ENCODE data around the gene TMEM184B. TPM values are rescaled to one million over a fixed set of nuclear protein-coding genes. Genes with fewer than 3 reads are reported as not detected.

Gene TMEM184B
- total RNA-seq, 1 donor from 2014 or later: 88.0 TPM

DNA sequence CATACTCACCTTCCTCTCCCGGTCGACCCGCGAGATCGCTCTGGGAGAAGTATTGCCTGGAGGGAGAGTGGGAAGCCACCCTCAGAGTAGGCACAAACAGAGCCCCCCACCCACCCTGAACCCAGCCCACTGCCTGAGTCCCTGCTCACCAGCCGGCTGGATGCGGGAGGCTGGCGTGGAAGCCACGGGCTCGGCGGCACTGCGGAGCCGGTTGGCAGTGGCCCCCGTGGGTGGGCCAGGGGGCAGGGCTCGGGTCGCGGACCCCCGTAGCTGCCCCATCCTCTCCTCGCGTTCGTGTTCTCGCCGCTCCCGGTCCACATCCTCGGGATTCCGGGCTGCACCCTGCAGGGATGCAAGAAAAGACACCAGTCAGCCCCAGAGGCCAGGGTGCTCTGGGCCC is 21.4 kb upstream of the TMEM184B start:
- H3K4me1 Mint-ChIP-seq (ENCODE audit: unreplicated experiment): no peaks in the 10 kb centered on the region
- no peak for DNase-seq (ENCODE audit: extremely low spot score, unreplicated experiment)
- H3K27me3 Mint-ChIP-seq (ENCODE audit: unreplicated experiment): no peaks in the 10 kb centered on the region
- H3K36me3 Mint-ChIP-seq (ENCODE audit: unreplicated experiment): peaks cover 40% of the 10 kb centered on the region
- H3K4me3 Mint-ChIP-seq (ENCODE audit: unreplicated experiment): no peak overlapping the region
- no peaks in the 10 kb centered on the region for H3K9me3 Mint-ChIP-seq (ENCODE audit: unreplicated experiment)
- TF ChIP-seq, protein P1, sequence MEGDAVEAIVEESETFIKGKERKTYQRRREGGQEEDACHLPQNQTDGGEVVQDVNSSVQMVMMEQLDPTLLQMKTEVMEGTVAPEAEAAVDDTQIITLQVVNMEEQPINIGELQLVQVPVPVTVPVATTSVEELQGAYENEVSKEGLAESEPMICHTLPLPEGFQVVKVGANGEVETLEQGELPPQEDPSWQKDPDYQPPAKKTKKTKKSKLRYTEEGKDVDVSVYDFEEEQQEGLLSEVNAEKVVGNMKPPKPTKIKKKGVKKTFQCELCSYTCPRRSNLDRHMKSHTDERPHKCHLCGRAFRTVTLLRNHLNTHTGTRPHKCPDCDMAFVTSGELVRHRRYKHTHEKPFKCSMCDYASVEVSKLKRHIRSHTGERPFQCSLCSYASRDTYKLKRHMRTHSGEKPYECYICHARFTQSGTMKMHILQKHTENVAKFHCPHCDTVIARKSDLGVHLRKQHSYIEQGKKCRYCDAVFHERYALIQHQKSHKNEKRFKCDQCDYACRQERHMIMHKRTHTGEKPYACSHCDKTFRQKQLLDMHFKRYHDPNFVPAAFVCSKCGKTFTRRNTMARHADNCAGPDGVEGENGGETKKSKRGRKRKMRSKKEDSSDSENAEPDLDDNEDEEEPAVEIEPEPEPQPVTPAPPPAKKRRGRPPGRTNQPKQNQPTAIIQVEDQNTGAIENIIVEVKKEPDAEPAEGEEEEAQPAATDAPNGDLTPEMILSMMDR (IDR thresholded peaks at IDR 0.05): no peak
- H3K27ac Mint-ChIP-seq (ENCODE audit: unreplicated experiment): no peak overlapping the region

DNA sequence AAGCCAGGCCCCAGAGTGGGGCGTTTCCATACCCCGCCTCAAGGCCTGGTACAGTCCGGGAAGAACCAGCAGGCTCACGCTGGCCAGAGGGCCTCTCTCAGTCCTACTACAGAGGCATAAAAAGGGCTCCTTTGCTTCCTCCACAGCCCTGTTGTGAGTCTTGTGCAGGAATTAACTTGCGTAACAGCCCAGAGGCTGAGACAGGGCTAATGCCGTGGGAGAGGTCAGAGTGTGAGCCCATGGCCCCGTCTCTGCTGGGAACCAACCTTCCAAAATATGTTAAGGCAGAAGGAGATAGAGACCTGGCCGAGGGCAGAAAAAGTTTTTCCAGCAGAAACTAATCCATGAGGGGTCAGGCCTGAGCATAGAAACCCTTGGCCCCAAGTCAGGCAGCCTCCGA is 19.9 kb upstream of the TMEM184B start:
- no peak for DNase-seq (ENCODE audit: extremely low spot score, unreplicated experiment)
- Mint-ChIP-seq H3K9me3 (ENCODE audit: unreplicated experiment) (no peaks in the 10 kb centered on the region), H3K36me3 (ENCODE audit: unreplicated experiment) (peaks cover 36% of the 10 kb centered on the region), H3K4me1 (ENCODE audit: unreplicated experiment) (no peaks in the 10 kb centered on the region), H3K27ac (ENCODE audit: unreplicated experiment) (no peak overlapping the region), H3K27me3 (ENCODE audit: unreplicated experiment) (no peaks in the 10 kb centered on the region), H3K4me3 (ENCODE audit: unreplicated experiment) (no peak overlapping the region)
- TF ChIP-seq, protein P1 (IDR thresholded peaks at IDR 0.05): no peak

DNA sequence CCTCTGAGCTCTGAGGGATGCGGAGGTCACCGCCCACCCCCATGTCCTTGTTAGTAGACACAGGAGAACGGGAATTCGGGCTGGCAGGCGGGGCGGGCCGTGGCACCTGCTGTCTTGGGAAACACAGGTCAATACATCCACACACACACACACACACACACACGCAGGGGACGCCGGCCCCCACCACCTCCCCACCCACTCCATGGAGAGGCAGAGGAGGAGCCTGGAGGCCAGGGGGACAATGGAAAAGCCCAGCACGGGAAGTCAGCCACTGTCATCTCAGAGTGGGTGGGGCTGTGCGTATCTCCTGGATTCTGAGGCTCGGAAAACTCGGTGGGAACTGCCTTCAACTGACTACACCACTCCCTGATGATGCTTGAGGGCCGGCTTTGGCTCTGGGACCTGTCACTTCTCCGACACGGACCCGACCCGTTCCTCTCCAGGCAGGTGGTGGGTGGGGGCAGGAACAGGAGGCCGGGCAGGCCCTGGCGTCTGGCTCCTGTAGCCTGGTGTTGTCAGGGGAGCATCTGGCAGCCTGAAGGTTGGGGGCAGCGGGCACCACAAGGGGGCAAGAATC is 18.5 kb upstream of the TMEM184B start:
- no peak overlapping the region for H3K4me3 Mint-ChIP-seq (ENCODE audit: unreplicated experiment)
- peak overlapping the region; percentile 14 for H3K27ac Mint-ChIP-seq (ENCODE audit: unreplicated experiment)
- no peaks in the 10 kb centered on the region for H3K27me3 Mint-ChIP-seq (ENCODE audit: unreplicated experiment)
- peaks cover 3% of the 10 kb centered on the region for H3K4me1 Mint-ChIP-seq (ENCODE audit: unreplicated experiment)
- no peaks in the 10 kb centered on the region for H3K9me3 Mint-ChIP-seq (ENCODE audit: unreplicated experiment)
- no peak for DNase-seq (ENCODE audit: extremely low spot score, unreplicated experiment)
- TF ChIP-seq, protein P1 (IDR thresholded peaks at IDR 0.05): no peak
- peaks cover 30% of the 10 kb centered on the region for H3K36me3 Mint-ChIP-seq (ENCODE audit: unreplicated experiment)

DNA sequence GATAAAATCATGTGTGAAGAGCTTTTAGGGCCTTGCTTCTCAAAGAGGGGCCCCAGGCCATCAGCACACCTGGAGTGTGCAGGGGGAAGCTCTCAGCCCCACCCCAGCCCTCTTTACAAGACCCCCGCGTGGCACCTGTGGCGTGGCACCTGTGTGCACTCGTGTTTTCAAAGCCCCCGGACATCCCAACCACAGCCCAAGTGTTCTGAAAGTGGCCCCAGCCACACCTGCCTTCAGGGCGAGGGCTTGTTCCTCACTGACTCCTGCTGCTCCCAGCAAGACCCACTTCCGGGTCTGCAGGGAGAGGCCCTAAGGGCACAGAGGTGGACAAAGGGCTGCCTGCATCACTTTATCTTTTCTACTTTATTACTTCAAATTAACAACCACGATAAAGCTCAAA is 17.5 kb upstream of the TMEM184B start:
- Mint-ChIP-seq H3K4me1 (ENCODE audit: unreplicated experiment) (peaks cover 4% of the 10 kb centered on the region), H3K27me3 (ENCODE audit: unreplicated experiment) (no peaks in the 10 kb centered on the region), H3K27ac (ENCODE audit: unreplicated experiment) (no peak overlapping the region), H3K4me3 (ENCODE audit: unreplicated experiment) (no peak overlapping the region), H3K9me3 (ENCODE audit: unreplicated experiment) (no peaks in the 10 kb centered on the region), H3K36me3 (ENCODE audit: unreplicated experiment) (peaks cover 30% of the 10 kb centered on the region)
- no peak for DNase-seq (ENCODE audit: extremely low spot score, unreplicated experiment)
- TF ChIP-seq, protein P1 (IDR thresholded peaks at IDR 0.05): no peak

DNA sequence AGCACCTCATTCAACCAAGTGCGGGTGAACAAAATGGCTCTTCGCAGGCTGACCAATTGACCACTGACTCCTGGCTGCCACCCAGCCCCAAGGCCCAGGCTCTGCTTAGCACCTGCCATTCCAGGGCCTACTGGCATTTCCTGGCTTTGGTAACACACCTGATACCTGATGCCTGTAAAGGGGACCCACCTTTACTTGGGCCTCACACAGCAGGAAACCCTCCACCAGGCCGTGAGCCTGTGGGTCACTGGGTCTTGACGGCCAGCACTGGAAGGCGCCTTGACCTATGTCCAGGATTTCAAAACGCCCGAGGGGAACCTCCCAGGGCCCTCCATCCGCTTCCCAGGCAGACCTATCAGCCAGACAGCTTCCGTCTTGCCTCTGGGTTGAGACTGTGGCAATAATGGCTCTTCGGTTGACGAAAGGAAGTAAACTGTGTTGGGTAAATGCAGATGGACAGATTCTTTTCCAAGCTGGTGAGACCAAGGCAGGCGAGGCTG is 16.8 kb upstream of the TMEM184B start:
- Mint-ChIP-seq H3K27me3 (ENCODE audit: unreplicated experiment) (no peaks in the 10 kb centered on the region), H3K9me3 (ENCODE audit: unreplicated experiment) (no peaks in the 10 kb centered on the region), H3K4me3 (ENCODE audit: unreplicated experiment) (no peak overlapping the region), H3K4me1 (ENCODE audit: unreplicated experiment) (peaks cover 7% of the 10 kb centered on the region), H3K36me3 (ENCODE audit: unreplicated experiment) (peaks cover 27% of the 10 kb centered on the region), H3K27ac (ENCODE audit: unreplicated experiment) (no peak overlapping the region)
- no peak for DNase-seq (ENCODE audit: extremely low spot score, unreplicated experiment)
- TF ChIP-seq, protein P1 (IDR thresholded peaks at IDR 0.05): no peak

Measured in osteocyte (in vitro differentiated cells).